Mesendoderm (in vitro differentiated cells): Measurements from ENCODE around the gene OXA1L.
"Not testable (repeated sequence)": the region's sequence is repeated elsewhere in the genome, so short reads cannot be mapped to it uniquely, and the experiment has no call there.

ENCODE experiments used
- DNase-seq: peaks from one replicate; pipeline ENCODE4 v3.0.0; 2013
- H2AK5ac ChIP-seq: 2 replicates; pipeline ENCODE4 v1.6.1; 2013; ENCODE audit warnings: low read length, inconsistent platforms
- H2BK120ac ChIP-seq: 2 replicates; pipeline ENCODE4 v1.6.1; 2013; ENCODE audit warnings: low read depth, mild to moderate bottlenecking, low read length, moderate library complexity, mixed read lengths
- H2BK15ac ChIP-seq: replicated peaks from 2 replicates; pipeline ENCODE4 v1.6.1; 2013; ENCODE audit warnings: low read depth, mild to moderate bottlenecking, moderate library complexity
- H2BK5ac ChIP-seq: 2 replicates; pipeline ENCODE4 v1.6.1; 2013; ENCODE audit warnings: low read length, inconsistent platforms
- H3K18ac ChIP-seq: 2 replicates; pipeline ENCODE4 v1.6.1; 2013; ENCODE audit warnings: mild to moderate bottlenecking, low read length, mixed read lengths
- H3K23ac ChIP-seq: one replicate; pipeline ENCODE4 v1.6.1; 2013; ENCODE audit warnings: low read length
- H3K27ac ChIP-seq: 2 replicates; pipeline ENCODE4 v1.5.1; 2013; ENCODE audit warnings: low read depth, mild to moderate bottlenecking, inconsistent platforms, low read length, moderate library complexity
- H3K27me3 ChIP-seq: 2 replicates; pipeline ENCODE4 v1.6.1; 2013; ENCODE audit warnings: low read length, control low read depth, mild to moderate bottlenecking, inconsistent platforms; ENCODE audit not compliant: insufficient read depth, poor library complexity
- H3K36me3 ChIP-seq: 2 replicates; pipeline ENCODE4 v1.6.1; 2013; ENCODE audit warnings: low read length, inconsistent platforms; ENCODE audit not compliant: control insufficient read depth, insufficient read depth
- H3K4ac ChIP-seq: one replicate; pipeline ENCODE4 v1.6.1; 2013; ENCODE audit warnings: low read depth, mild to moderate bottlenecking, low read length, moderate library complexity
- H3K4me1 ChIP-seq: 2 replicates; pipeline ENCODE4 v1.6.1; 2013; ENCODE audit warnings: low read depth, low read length, inconsistent platforms; ENCODE audit not compliant: control insufficient read depth
- H3K4me2 ChIP-seq: 2 replicates; pipeline ENCODE4 v1.6.1; 2013; ENCODE audit warnings: low read length
- H3K4me3 ChIP-seq: 2 replicates; pipeline ENCODE4 v1.5.1; 2013; ENCODE audit warnings: mild to moderate bottlenecking, low read length
- H3K56ac ChIP-seq: one replicate; pipeline ENCODE4 v1.6.1; 2013; ENCODE audit warnings: low read length
- H3K79me1 ChIP-seq: 2 replicates; pipeline ENCODE4 v1.6.1; 2013; ENCODE audit warnings: low read length, inconsistent platforms
- H3K79me2 ChIP-seq: 2 replicates; pipeline ENCODE4 v1.6.1; 2013; ENCODE audit warnings: mild to moderate bottlenecking, low read length; ENCODE audit not compliant: control insufficient read depth, insufficient read depth
- H3K9ac ChIP-seq: 2 replicates; pipeline ENCODE4 v1.6.1; 2013; ENCODE audit warnings: low read length, inconsistent platforms
- H4K5ac ChIP-seq: one replicate; pipeline ENCODE4 v1.6.1; 2013; ENCODE audit warnings: low read length
- H4K8ac ChIP-seq: one replicate; pipeline ENCODE4 v1.6.1; 2013; ENCODE audit warnings: low read depth, mild to moderate bottlenecking, control low read depth, low read length, moderate library complexity
- WGBS: extraction: QIAGEN DNeasy Blood & Tissue Kit; methylation state at CpG from one replicate; pipeline ENCODE4 v1.1.7; 2013; ENCODE audit warnings: low lambda C conversion rate, missing lambda C conversion rate; ENCODE audit not compliant: insufficient coverage; ENCODE audit errors: extremely low coverage; 5-methylcytosine and 5-hydroxymethylcytosine counted together

Gene OXA1L

DNA sequence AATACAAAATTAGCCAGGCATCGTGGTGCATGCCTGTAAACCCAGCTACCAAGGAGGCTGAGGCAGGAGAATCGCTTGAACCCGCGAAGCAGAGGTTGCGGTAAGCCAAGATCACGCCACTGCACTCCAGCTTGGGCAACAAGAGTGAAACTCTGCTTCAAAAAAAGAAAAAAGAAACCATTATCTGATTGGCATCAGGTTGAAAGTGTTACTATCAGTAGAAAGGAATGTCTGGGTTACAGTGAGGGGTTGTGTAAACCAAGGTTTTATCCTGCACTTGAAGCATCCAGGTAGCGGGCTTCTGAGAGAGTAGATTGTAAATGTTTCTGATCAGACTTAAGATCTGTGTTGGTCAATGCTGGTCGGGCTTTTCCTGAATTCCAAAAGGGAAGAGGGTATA, 14.1 kb upstream of the OXA1L start:
- no peak overlapping the region for H4K5ac ChIP-seq
- DNase-seq: peak; percentile 36
- no peak overlapping the region for H3K23ac ChIP-seq
- WGBS: no CpG with 5 or more reads among the region's 8 CpGs
- H3K79me2 ChIP-seq: no peaks in the 10 kb centered on the region
- no peaks in the 10 kb centered on the region for H3K4me1 ChIP-seq
- H4K8ac ChIP-seq: no peak overlapping the region
- no peak overlapping the region for H3K4me2 ChIP-seq
- H2BK15ac ChIP-seq: no peak overlapping the region
- H3K9ac ChIP-seq: no peak overlapping the region
- H3K56ac ChIP-seq: no peak overlapping the region
- H3K18ac ChIP-seq: no peak overlapping the region
- no peaks in the 10 kb centered on the region for H3K36me3 ChIP-seq
- no peak overlapping the region for H2BK5ac ChIP-seq
- no peaks in the 10 kb centered on the region for H3K79me1 ChIP-seq
- H3K4ac ChIP-seq: no peak overlapping the region
- H2BK120ac ChIP-seq: no peak overlapping the region
- H3K27me3 ChIP-seq: no peaks in the 10 kb centered on the region
- no peak overlapping the region for H3K27ac ChIP-seq
- H2AK5ac ChIP-seq: no peak overlapping the region
- no peak overlapping the region for H3K4me3 ChIP-seq

GRCh38 chr14:22753586-22753985, 12.9 kb upstream of the OXA1L start:
- no peaks in the 10 kb centered on the region for H3K79me1 ChIP-seq
- H3K79me2 ChIP-seq: no peaks in the 10 kb centered on the region
- no peak overlapping the region for H3K9ac ChIP-seq
- no peak overlapping the region for H3K56ac ChIP-seq
- H2AK5ac ChIP-seq: no peak overlapping the region
- H3K36me3 ChIP-seq: no peaks in the 10 kb centered on the region
- no peak overlapping the region for H4K5ac ChIP-seq
- WGBS: no CpG with 5 or more reads among the region's 6 CpGs
- no peak overlapping the region for H3K18ac ChIP-seq
- H3K27me3 ChIP-seq: no peaks in the 10 kb centered on the region
- H3K4me1 ChIP-seq: no peaks in the 10 kb centered on the region
- H2BK120ac ChIP-seq: peak overlapping the region; percentile 45
- no peak overlapping the region for H4K8ac ChIP-seq
- no peak overlapping the region for H3K23ac ChIP-seq
- no peak overlapping the region for H2BK15ac ChIP-seq
- no peak overlapping the region for H3K4ac ChIP-seq
- no peak for DNase-seq
- no peak overlapping the region for H2BK5ac ChIP-seq
- H3K4me2 ChIP-seq: no peak overlapping the region
- no peak overlapping the region for H3K4me3 ChIP-seq
- no peak overlapping the region for H3K27ac ChIP-seq

GRCh38 chr14:22757972-22758650, 8.4 kb upstream of the OXA1L start:
- not testable (repeated sequence) for H4K8ac ChIP-seq, H3K36me3 ChIP-seq, DNase-seq, H2AK5ac ChIP-seq, H3K9ac ChIP-seq, H2BK5ac ChIP-seq, H3K27ac ChIP-seq, H2BK15ac ChIP-seq, H3K4me3 ChIP-seq, H3K4me1 ChIP-seq, H2BK120ac ChIP-seq, H3K79me1 ChIP-seq, H3K23ac ChIP-seq, H3K79me2 ChIP-seq, H3K4me2 ChIP-seq, H4K5ac ChIP-seq, H3K56ac ChIP-seq, H3K18ac ChIP-seq, H3K4ac ChIP-seq, H3K27me3 ChIP-seq
- no CpG with 5 or more reads among the region's 10 CpGs for WGBS

DNA sequence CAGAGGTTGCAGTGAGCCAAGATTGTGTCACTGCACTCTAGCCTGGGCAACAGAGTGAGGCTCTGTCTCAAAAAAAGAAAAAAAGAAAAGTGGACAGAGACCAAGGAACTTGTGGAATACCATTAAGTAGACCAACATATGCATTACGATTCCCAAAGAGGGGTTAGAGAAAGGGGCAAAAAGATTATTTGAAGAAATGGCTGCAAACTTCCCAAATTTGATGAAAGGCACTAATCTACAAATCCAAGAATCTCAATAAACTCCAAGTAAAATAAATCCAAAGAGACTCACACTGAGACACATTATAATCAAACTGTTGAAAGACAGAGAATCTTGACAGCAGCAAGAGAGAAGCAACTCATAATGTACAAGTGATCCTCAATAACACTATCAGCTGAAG, 4.8 kb upstream of the OXA1L start:
- Histone ChIP-seq H2BK5ac (no peak overlapping the region), H2BK120ac (no peak overlapping the region), H3K79me2 (peaks cover 2% of the 10 kb centered on the region), H3K36me3 (no peaks in the 10 kb centered on the region), H3K4me1 (peaks cover 3% of the 10 kb centered on the region), H3K4me2 (no peak overlapping the region), H3K79me1 (no peaks in the 10 kb centered on the region), H3K27me3 (no peaks in the 10 kb centered on the region), H3K27ac (no peak overlapping the region), H4K8ac (no peak overlapping the region), H3K9ac (no peak overlapping the region), H4K5ac (no peak overlapping the region), H3K23ac (no peak overlapping the region), H3K18ac (no peak overlapping the region), H3K56ac (no peak overlapping the region), H3K4ac (no peak overlapping the region), H3K4me3 (no peak overlapping the region), H2BK15ac (no peak overlapping the region), H2AK5ac (no peak overlapping the region)
- WGBS: no CpG with 5 or more reads among the region's 1 CpG
- no peak for DNase-seq

DNA sequence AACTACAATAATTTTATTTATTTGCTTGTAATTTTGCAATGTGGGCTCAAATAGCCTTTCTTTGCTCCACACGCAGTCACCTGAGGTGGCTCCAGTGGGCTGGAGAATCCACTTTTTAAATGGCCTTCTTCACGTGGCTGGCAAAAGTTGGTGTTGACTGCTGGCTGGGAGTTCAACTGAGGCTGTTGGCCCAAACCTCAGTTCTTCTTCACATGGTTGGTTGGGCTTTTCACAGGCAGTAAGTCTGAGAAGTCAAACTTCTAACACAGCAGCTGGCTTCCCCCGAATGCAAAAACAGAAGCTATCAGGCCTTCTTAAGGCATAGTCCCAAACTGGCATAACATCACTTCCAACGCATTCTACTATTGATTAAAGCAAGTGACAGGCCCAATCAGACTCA, 2.1 kb upstream of the OXA1L start:
- Histone ChIP-seq H3K79me2 (peaks cover 16% of the 10 kb centered on the region), H3K4me3 (no peak overlapping the region), H3K56ac (no peak overlapping the region), H3K36me3 (peaks cover 2% of the 10 kb centered on the region), H4K5ac (no peak overlapping the region), H3K4me2 (no peak overlapping the region), H3K4me1 (peaks cover 3% of the 10 kb centered on the region), H2BK15ac (no peak overlapping the region), H3K27ac (no peak overlapping the region), H3K18ac (no peak overlapping the region), H3K79me1 (peaks cover 3% of the 10 kb centered on the region), H2BK5ac (no peak overlapping the region), H2BK120ac (no peak overlapping the region), H3K27me3 (no peaks in the 10 kb centered on the region), H3K9ac (no peak overlapping the region), H3K4ac (no peak overlapping the region), H2AK5ac (no peak overlapping the region), H4K8ac (no peak overlapping the region), H3K23ac (no peak overlapping the region)
- DNase-seq: no peak
- no CpG with 5 or more reads among the region's 4 CpGs for WGBS

DNA sequence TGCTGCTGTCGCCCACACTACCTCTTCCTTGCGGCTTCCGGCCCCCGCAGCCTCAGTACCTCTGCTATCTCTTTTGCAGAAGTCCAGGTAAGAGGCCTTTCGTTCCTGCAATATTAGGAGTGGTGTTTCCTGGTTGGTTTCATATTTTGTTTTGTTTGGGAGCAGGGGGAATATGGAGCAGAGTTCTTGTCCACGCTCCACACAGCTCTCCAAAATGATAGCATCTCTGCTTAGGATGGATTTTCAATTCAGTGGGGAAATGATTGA, 768 bp downstream of the OXA1L start:
- Histone ChIP-seq H3K56ac (peak overlapping the region; percentile 94), H3K4me3 (peak overlapping the region; percentile 94), H3K4me2 (peak overlapping the region; percentile 54), H3K4ac (no peak overlapping the region), H3K9ac (peak overlapping the region; percentile 92), H3K4me1 (peaks cover 3% of the 10 kb centered on the region), H4K8ac (no peak overlapping the region), H3K27me3 (no peaks in the 10 kb centered on the region), H2BK5ac (no peak overlapping the region), H3K79me2 (peaks cover 16% of the 10 kb centered on the region), H2BK120ac (no peak overlapping the region), H3K23ac (no peak overlapping the region), H3K27ac (no peak overlapping the region), H2BK15ac (no peak overlapping the region), H3K18ac (no peak overlapping the region), H4K5ac (no peak overlapping the region), H2AK5ac (no peak overlapping the region), H3K36me3 (peaks cover 15% of the 10 kb centered on the region), H3K79me1 (peaks cover 3% of the 10 kb centered on the region)
- DNase-seq: no peak
- WGBS: no CpG with 5 or more reads among the region's 6 CpGs
